Measurements from ENCODE around the gene PHLPP1. TPM values are rescaled to one million over a fixed set of nuclear protein-coding genes. Genes with fewer than 3 reads are reported as not detected.
"Not testable (repeated sequence)": the region's sequence is repeated elsewhere in the genome, so short reads cannot be mapped to it uniquely, and the experiment has no call there.

Gene PHLPP1
- total RNA-seq, 1 experiment from 2014 or later: 8.6 TPM

DNA sequence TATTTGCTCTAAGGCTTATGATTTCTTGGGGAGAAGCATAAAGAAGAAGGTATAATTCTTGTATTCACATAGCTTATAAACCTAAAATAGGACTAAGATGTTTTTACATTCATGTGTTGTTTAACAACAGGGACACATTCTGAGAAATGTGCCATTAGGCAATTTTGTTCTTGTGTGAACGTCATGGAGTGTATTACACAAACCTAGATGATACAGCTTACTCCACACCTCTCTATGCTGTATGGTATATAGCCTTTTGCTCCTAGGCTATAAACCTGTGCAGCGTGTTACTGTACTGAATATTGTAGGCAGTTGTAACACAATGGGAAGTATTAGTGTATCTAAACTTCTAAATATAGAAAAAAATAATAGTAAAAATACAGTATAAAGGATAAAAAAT, 92.1 kb downstream of the PHLPP1 start:
- DNase-seq (ENCODE audit: low read depth): no peak

GRCh38 chr18:62808123-62808522, 92.8 kb downstream of the PHLPP1 start:
- no peak for DNase-seq (ENCODE audit: low read depth)

GRCh38 chr18:62809445-62809844, 94.1 kb downstream of the PHLPP1 start:
- not testable (repeated sequence) for DNase-seq (ENCODE audit: low read depth)

DNA sequence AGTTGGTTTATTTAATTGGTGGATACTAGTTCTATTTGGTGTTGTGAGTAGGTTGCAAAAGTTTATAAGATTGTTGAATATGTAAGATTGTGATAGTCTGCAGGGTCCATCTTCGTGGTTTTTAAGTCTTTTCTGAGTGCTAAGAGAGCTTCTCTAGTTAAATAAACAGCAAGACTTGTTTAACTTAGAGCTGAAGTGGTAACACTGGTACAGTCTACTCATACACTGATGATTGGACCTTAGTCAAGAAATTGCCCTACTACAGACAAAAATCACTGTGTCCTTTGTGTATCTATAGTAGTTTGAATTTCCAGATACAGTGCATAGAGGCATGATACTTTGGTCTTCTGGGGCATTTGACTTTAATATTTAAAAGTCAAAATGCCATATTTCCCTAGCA, 94.6 kb downstream of the PHLPP1 start:
- DNase-seq (ENCODE audit: low read depth): no peak

DNA sequence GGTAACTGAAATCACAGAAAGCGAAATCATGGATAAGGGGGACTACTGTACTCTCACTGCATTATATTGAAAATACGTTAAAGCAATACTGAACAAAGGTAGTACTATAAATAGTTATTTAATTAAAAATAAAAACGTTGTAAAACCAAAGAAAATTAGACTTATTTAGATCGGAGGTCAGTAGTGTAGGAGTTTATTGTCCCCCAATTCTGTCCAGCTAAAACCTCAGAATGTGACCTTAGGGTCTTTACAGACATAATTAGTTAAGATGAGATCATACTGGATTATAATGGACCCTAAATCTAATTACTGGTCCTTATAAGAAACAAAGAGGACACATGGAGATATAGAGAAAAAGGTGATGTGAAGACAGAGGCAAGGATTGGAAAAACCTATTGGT, 95.3 kb downstream of the PHLPP1 start:
- DNase-seq (ENCODE audit: low read depth): no peak

DNA sequence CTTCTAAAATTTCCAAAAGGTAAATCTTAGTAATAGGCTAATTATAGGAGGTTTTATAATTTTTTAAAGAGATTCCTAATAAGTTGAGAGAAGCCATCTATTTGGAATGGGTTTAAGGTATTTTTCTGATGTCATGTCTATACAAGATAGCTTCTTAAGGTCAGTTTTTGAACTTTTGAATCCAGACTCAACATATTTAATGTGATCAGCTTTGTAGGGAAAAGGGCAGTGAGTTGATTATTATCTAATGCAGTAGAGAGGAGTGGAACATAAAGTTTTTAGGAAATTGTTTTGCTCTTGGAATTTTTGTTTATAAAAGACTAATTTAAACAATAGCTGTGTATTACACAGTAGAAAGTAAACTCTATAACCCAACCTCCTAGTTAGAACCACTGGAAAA, 96.3 kb downstream of the PHLPP1 start:
- DNase-seq (ENCODE audit: low read depth): no peak

- no peak for DNase-seq (ENCODE audit: low read depth)
Measured at GRCh38 chr18:62812242-62812641, 96.9 kb downstream of the PHLPP1 start.

- DNase-seq (ENCODE audit: low read depth): no peak
Measured at GRCh38 chr18:62812876-62813275, 97.5 kb downstream of the PHLPP1 start.

- no peak for DNase-seq (ENCODE audit: low read depth)
Measured at GRCh38 chr18:62814132-62814759, 98.9 kb downstream of the PHLPP1 start.

- no peak for DNase-seq (ENCODE audit: low read depth)
Measured at GRCh38 chr18:62825382-62825781, 110.0 kb downstream of the PHLPP1 start.

GRCh38 chr18:62827397-62827796, 112.1 kb downstream of the PHLPP1 start:
- no peak for DNase-seq (ENCODE audit: low read depth)

DNA sequence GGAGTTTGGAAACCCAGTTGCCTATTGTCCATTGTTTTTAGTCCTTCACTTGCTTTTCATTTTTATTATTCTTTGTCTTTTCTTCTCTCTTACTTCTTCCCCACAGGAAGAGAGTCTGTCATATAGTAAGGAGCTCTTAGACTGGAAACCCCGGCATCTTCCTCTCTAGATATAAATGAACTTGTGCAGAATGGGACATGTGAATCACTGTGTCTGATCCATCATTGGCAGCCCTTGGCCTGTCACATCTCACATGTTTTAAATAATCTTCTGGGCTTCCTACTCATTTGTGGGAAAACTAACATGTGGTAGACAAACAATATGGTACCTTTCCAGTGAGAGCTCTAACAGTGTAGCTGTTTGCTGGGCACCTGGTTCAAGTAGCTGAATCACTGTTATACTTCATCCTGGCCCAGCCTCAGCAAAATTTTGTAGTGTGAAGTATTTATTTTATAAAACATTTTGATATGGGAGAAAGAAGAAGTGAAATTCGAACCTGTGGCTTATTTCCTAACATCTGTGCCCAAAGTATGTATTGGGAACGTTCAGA, 112.8 kb downstream of the PHLPP1 start:
- DNase-seq (ENCODE audit: low read depth): no peak

GRCh38 chr18:62828852-62829251, 113.5 kb downstream of the PHLPP1 start:
- no peak for DNase-seq (ENCODE audit: low read depth)

- no peak for DNase-seq (ENCODE audit: low read depth)
Measured at GRCh38 chr18:62829936-62830335, 114.6 kb downstream of the PHLPP1 start.

DNA sequence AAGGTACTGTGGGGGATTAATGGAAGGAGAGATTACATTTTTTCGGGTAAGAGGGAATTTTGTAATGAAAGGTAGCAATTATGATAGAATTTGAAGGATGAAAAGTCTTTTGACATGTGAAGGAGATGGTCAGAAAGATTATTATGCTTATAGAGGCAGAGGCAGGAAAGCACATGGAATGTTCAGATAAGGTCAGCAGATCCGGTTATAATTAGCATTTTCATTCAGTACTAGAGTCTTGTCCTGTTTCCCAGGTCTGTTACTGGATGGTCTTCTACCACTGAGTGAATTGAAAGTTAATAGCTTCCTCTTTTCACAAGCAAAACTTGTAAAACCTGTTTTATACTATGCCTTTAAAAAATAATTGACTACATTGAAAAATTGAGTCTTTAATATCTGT, 116.9 kb downstream of the PHLPP1 start:
- no peak for DNase-seq (ENCODE audit: low read depth)

- no peak for DNase-seq (ENCODE audit: low read depth)
Measured at GRCh38 chr18:62833494-62833893, 118.2 kb downstream of the PHLPP1 start.

DNA sequence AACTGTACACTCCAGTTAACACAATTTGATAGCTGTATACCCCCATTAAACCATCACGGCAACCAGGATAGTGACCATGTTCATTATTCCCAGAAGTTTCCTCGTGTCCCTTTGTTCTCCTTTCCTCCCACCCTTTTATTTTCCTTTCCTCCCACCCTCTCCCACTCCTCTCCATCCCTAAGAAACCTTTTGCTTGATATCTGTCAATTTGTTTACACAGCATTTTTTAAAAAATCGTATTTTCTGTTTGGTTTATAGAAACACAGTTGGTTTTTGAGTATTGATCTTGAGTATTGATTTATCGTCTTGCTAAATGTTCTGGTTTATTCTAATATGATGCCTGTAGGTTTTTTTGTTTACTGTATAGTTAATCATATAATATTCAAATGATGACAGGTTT, 119.4 kb downstream of the PHLPP1 start:
- DNase-seq (ENCODE audit: low read depth): no peak

DNA sequence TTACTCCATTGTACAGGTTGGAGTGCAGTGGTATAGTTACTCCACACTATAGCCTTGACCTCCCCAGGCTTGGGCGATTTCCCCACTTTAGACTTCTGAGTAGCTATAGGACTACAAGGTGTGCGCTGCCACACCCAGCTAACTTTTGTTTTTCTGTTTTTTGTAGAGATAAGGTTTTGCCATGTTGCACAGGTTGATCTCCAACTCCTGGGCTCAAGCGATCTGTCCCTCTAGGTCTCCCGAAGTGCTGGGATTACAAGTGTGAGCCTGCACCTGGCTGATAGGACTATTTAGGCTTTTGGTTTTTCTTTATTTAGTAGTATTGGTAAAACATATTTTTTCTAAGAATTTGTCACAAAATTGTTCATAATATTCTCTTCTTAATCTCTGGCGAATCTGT, 121.7 kb downstream of the PHLPP1 start:
- no peak for DNase-seq (ENCODE audit: low read depth)

GRCh38 chr18:62838475-62839098, 123.2 kb downstream of the PHLPP1 start:
- no peak for DNase-seq (ENCODE audit: low read depth)

DNA sequence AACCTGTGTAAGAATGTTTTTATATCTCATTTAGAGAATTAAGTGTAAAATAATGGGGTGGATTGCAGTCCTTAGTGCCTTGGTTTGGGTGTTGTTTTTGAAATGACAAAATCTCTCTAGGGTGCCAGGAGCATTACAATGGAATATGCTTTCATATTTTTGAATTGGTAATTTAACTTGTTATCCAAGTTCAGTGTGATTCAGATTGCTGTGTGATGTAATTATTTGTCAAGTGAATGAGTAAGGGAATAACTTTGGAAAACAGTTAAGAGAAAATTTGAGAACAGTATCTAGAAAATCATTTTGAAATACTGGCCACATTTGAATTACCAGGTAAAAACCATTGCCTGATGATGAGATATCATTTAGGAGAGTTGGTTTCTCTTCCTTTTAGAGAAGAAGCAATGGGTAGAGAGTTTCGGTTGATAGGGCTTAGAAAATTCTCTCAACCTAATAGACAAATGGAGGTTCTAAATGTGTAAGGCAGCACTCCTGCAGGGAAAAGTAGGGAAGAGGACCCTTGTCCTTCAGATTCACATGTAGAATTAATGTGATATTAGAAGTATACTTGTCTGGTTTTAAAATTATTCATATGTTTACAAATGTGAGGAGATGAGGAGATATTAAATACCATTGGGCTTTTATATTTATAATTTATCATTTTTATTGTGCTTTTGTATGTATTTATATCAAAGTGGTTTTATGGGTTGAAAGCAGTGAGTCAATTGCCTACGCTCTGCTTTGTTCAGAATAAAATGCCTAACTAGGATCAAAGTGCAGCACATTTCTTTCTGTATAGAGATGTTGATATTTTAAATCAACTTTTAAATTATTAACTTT, 124.8 kb downstream of the PHLPP1 start:
- no peak for DNase-seq (ENCODE audit: low read depth)

- no peak for DNase-seq (ENCODE audit: low read depth)
Measured at GRCh38 chr18:62841405-62841804, 126.1 kb downstream of the PHLPP1 start.

- no peak for DNase-seq (ENCODE audit: low read depth)
Measured at GRCh38 chr18:62842898-62843297, 127.6 kb downstream of the PHLPP1 start.

All from HT1080 (cell line).